H1 (cell line): Measurements from ENCODE around the gene GSDME. TPM values are rescaled to one million over a fixed set of nuclear protein-coding genes. Genes with fewer than 3 reads are reported as not detected.

Experiments
- CTCF ChIA-PET: fragments of 300-600 bp; sonication (Branson Sonifier 250); formaldehyde crosslinking; loops from one replicate; lab custom pipeline; 2021; ENCODE audit not compliant: partially characterized antibody; lab: Charles Lee
- POLR2A ChIA-PET: fragments of 300-600 bp; sonication (Branson Sonifier 250); formaldehyde crosslinking; loops from one replicate; lab custom pipeline; 2021; ENCODE audit warnings: inconsistent platforms; ENCODE audit not compliant: partially characterized antibody; lab: Charles Lee
- DNase-seq, 2 experiments: peaks; one replicate each; pipeline versions ENCODE4 v3.0.0 to v3.0.0-alpha.2; 2010 to 2022; ENCODE audit warnings: low spot score in 2 of 2, low read depth in 1 of 2, mixed read lengths in 1 of 2
- FAIRE-seq: peaks from 2 replicates; lab custom pipeline; 2011; peaks lifted over from hg19 to GRCh38; lab: Jason Lieb, UNC
- H2AFZ ChIP-seq: 2 replicates; pipeline ENCODE4 v1.8.1; 2012; ENCODE audit warnings: low read length, inconsistent platforms
- H2AK5ac ChIP-seq: 2 replicates; pipeline ENCODE4 v1.6.1; 2013; ENCODE audit warnings: low read depth, low read length
- H2BK120ac ChIP-seq: replicated peaks from 2 replicates; pipeline ENCODE3; 2013; ENCODE audit warnings: low read depth, low read length, inconsistent platforms
- H2BK12ac ChIP-seq: 2 replicates; pipeline ENCODE4 v1.6.1; 2013; ENCODE audit warnings: low read depth, low read length
- H2BK15ac ChIP-seq: 2 replicates; pipeline ENCODE4 v1.6.1; 2013; ENCODE audit warnings: low read length
- H2BK20ac ChIP-seq: 2 replicates; pipeline ENCODE4 v1.6.1; 2013; ENCODE audit warnings: low read length
- H2BK5ac ChIP-seq: 2 replicates; pipeline ENCODE4 v1.6.1; 2013; ENCODE audit warnings: low read depth, low read length
- H3K14ac ChIP-seq: 2 replicates; pipeline ENCODE4 v1.6.1; 2013; ENCODE audit warnings: inconsistent platforms; ENCODE audit not compliant: insufficient read length
- H3K18ac ChIP-seq: 2 replicates; pipeline ENCODE4 v1.6.1; 2013; ENCODE audit warnings: low read length; ENCODE audit errors: extremely low read depth
- H3K23ac ChIP-seq: 2 replicates; pipeline ENCODE4 v1.6.1; 2013; ENCODE audit warnings: inconsistent platforms; ENCODE audit not compliant: insufficient read length
- H3K23me2 ChIP-seq: 2 replicates; pipeline ENCODE4 v1.6.1; 2013; ENCODE audit warnings: low read depth, low read length
- H3K27ac ChIP-seq: 2 replicates; pipeline ENCODE4 v1.6.1; 2011; ENCODE audit warnings: low read depth, low read length, inconsistent platforms
- H3K27me3 ChIP-seq, 4 experiments: replicated peaks in 1 of 4; 1 replicate in 1 of 4; 2 replicates in 3 of 4; pipeline versions ENCODE4 v1.6.1 to v1.8.1; 2011 to 2013; ENCODE audit warnings: low read length in 3 of 4, mild to moderate bottlenecking in 3 of 4, inconsistent platforms in 2 of 4, mixed read lengths in 2 of 4, moderate library complexity in 1 of 4; ENCODE audit not compliant: control insufficient read depth in 3 of 4, insufficient read depth in 3 of 4; ENCODE audit errors: extremely low read depth in 1 of 4
- H3K36me3 ChIP-seq, 4 experiments: 2 replicates each; pipeline versions ENCODE4 v1.6.1 to v1.8.1; 2011 to 2013; ENCODE audit warnings: mild to moderate bottlenecking in 4 of 4, low read length in 3 of 4, moderate library complexity in 2 of 4, control low read depth in 1 of 4, inconsistent platforms in 1 of 4; ENCODE audit not compliant: insufficient read depth in 4 of 4, control insufficient read depth in 2 of 4
- H3K4ac ChIP-seq: replicated peaks from 2 replicates; pipeline ENCODE3; 2013; ENCODE audit warnings: low read length, low read depth, mixed read lengths, inconsistent platforms; ENCODE audit not compliant: insufficient read length
- H3K4me1 ChIP-seq, 4 experiments: replicated peaks in 1 of 4; 1 replicate in 1 of 4; 2 replicates in 3 of 4; pipeline versions ENCODE4 v1.6.1 to v1.8.1; 2011 to 2013; ENCODE audit warnings: low read length in 3 of 4, inconsistent platforms in 2 of 4, mixed read lengths in 1 of 4; ENCODE audit not compliant: insufficient read depth in 4 of 4, control insufficient read depth in 3 of 4
- H3K4me2 ChIP-seq, 2 experiments: 2 replicates each; pipeline versions ENCODE4 v1.6.1 to v1.8.1; 2011 to 2013; ENCODE audit warnings: low read depth in 2 of 2, low read length in 2 of 2, control low read depth in 1 of 2, inconsistent platforms in 1 of 2, mild to moderate bottlenecking in 1 of 2; ENCODE audit not compliant: insufficient read depth in 1 of 2
- H3K4me3 ChIP-seq, 4 experiments: fragments of 200-600, 300-600 bp in 1 of 4; sonication (generic), shearing (Covaris generic), sonication (Bioruptor Twin) in 1 of 4; 2 replicates each; pipeline versions ENCODE4 v1.5.1 to v1.8.1; 2011 to 2016; ENCODE audit warnings: low read length in 4 of 4, low read depth in 3 of 4, control low read depth in 2 of 4, inconsistent platforms in 2 of 4, mild to moderate bottlenecking in 2 of 4, mixed read lengths in 1 of 4, moderate library complexity in 1 of 4; ENCODE audit not compliant: insufficient read depth in 2 of 4; ENCODE audit errors: extremely low read depth in 1 of 4
- H3K56ac ChIP-seq: replicated peaks from 2 replicates; pipeline ENCODE3; 2013; ENCODE audit warnings: low read depth, mild to moderate bottlenecking, mixed read lengths, low read length, inconsistent platforms; ENCODE audit not compliant: insufficient read length
- H3K79me1 ChIP-seq: 2 replicates; pipeline ENCODE4 v1.6.1; 2013; ENCODE audit warnings: low read depth, low read length, control low read depth
- H3K79me2 ChIP-seq, 2 experiments: 2 replicates each; pipeline versions ENCODE4 v1.6.1 to v1.8.1; 2012 to 2013; ENCODE audit warnings: low read length in 2 of 2, mild to moderate bottlenecking in 2 of 2, inconsistent platforms in 1 of 2; ENCODE audit not compliant: insufficient read depth in 2 of 2, control insufficient read depth in 1 of 2
- H3K9ac ChIP-seq, 4 experiments: replicated peaks in 1 of 4; 1 replicate in 1 of 4; 2 replicates in 3 of 4; pipeline versions ENCODE4 v1.6.1 to v1.8.1; 2011 to 2013; ENCODE audit warnings: low read depth in 3 of 4, low read length in 3 of 4, control low read depth in 2 of 4, mild to moderate bottlenecking in 2 of 4, moderate library complexity in 2 of 4, inconsistent platforms in 1 of 4; ENCODE audit errors: extremely low read depth in 1 of 4
- H3K9me3 ChIP-seq, 2 experiments: 2 replicates each; pipeline versions ENCODE4 v1.6.1 to v1.8.1; 2012 to 2013; ENCODE audit warnings: mild to moderate bottlenecking in 2 of 2, moderate library complexity in 2 of 2, control low read depth in 1 of 2, inconsistent platforms in 1 of 2, low read depth in 1 of 2, low read length in 1 of 2, mixed read lengths in 1 of 2; ENCODE audit not compliant: insufficient read depth in 2 of 2
- H4K20me1 ChIP-seq, 2 experiments: replicated peaks in 1 of 2; 2 replicates each; pipeline versions ENCODE3 to v1.8.1; 2011 to 2013; ENCODE audit warnings: inconsistent platforms in 2 of 2, low read length in 2 of 2, mild to moderate bottlenecking in 1 of 2; ENCODE audit not compliant: insufficient read depth in 2 of 2, control insufficient read depth in 1 of 2
- H4K5ac ChIP-seq: 2 replicates; pipeline ENCODE4 v1.6.1; 2013; ENCODE audit warnings: low read length, low read depth, mixed read lengths, inconsistent platforms; ENCODE audit not compliant: insufficient read length
- H4K8ac ChIP-seq: 2 replicates; pipeline ENCODE4 v1.8.0; 2013; ENCODE audit warnings: mild to moderate bottlenecking, moderate library complexity, low read length, inconsistent platforms; ENCODE audit not compliant: insufficient read depth; ENCODE audit errors: extremely low read depth
- H4K91ac ChIP-seq: replicated peaks from 2 replicates; pipeline ENCODE3; 2013; ENCODE audit warnings: low read length, mixed read lengths, inconsistent platforms; ENCODE audit not compliant: insufficient read length
- CHD1 ChIP-seq: IDR thresholded peaks from 2 replicates; pipeline ENCODE4 v1.6.1; 2012; ENCODE audit warnings: low read depth, low read length, improper control_type of control experiment
- FOSL1 ChIP-seq: IDR thresholded peaks from 2 replicates; pipeline ENCODE4 v1.6.1; 2011; ENCODE audit warnings: mild to moderate bottlenecking, low read depth, low read length, moderate library complexity; ENCODE audit not compliant: insufficient read depth
- HDAC2 ChIP-seq, 2 experiments: fragments of 300-600 bp in 1 of 2; sonication (generic) in 1 of 2; IDR thresholded peaks; 2 replicates each; pipeline ENCODE4 v1.6.1; 2011 to 2012; ENCODE audit warnings: low read depth in 2 of 2, low read length in 2 of 2, mild to moderate bottlenecking in 2 of 2, moderate library complexity in 2 of 2, borderline replicate concordance in 1 of 2, inconsistent platforms in 1 of 2
- KDM1A ChIP-seq: fragments of 200-600, 300-600 bp; sonication (generic); IDR thresholded peaks from 2 replicates; pipeline ENCODE4 v1.7.1; 2016; ENCODE audit warnings: mild to moderate bottlenecking, low read length, borderline replicate concordance
- KDM5A ChIP-seq: fragments of 200-600 bp; IDR thresholded peaks from 2 replicates; pipeline ENCODE4 v1.7.1; 2012; ENCODE audit warnings: mild to moderate bottlenecking, low read length, inconsistent platforms, mixed read lengths
- NANOG ChIP-seq: IDR thresholded peaks from 2 replicates; pipeline ENCODE4 v1.6.1; 2011; ENCODE audit warnings: low read length, low read depth, mild to moderate bottlenecking, inconsistent platforms; ENCODE audit not compliant: insufficient read depth, poor library complexity, severe bottlenecking
- PHF8 ChIP-seq: fragments of 200-600 bp; sonication (generic); conservative IDR thresholded peaks from 2 replicates; pipeline ENCODE4 v1.7.1; 2012; ENCODE audit warnings: low read depth, mild to moderate bottlenecking, inconsistent platforms, low read length, moderate library complexity
- POLR2AphosphoS5 ChIP-seq: IDR thresholded peaks from 2 replicates; pipeline ENCODE4 v1.6.1; 2011; ENCODE audit warnings: low read depth, low read length
- RBBP5 ChIP-seq: IDR thresholded peaks from 2 replicates; pipeline ENCODE4 v1.7.1; 2012; ENCODE audit warnings: low read depth, mild to moderate bottlenecking, inconsistent platforms, low read length, moderate library complexity, borderline replicate concordance
- RXRA ChIP-seq: IDR thresholded peaks from 2 replicates; pipeline ENCODE4 v1.6.1; 2011; ENCODE audit warnings: low read depth, mild to moderate bottlenecking, low read length, moderate library complexity; ENCODE audit not compliant: insufficient read depth
- SIRT6 ChIP-seq: IDR thresholded peaks from one replicate; pipeline ENCODE4 v1.7.1; 2012; ENCODE audit warnings: low read length, inconsistent platforms
- TAF1 ChIP-seq: IDR thresholded peaks from 2 replicates; pipeline ENCODE4 v1.6.1; 2011; ENCODE audit warnings: mild to moderate bottlenecking, low read depth, low read length
- TEAD4 ChIP-seq: IDR thresholded peaks from 2 replicates; pipeline ENCODE4 v1.6.1; 2012; ENCODE audit warnings: low read depth, low read length, inconsistent platforms, mixed read lengths
- WGBS, 2 experiments: shearing (Covaris generic) in 1 of 2; methylation state at CpG; one replicate each; pipeline versions ENCODE4 v1.1.6 to v1.1.7; 2013 to 2015; ENCODE audit warnings: low lambda C conversion rate in 2 of 2, mixed read lengths in 2 of 2, inconsistent platforms in 1 of 2, low coverage in 1 of 2, missing lambda C conversion rate in 1 of 2; ENCODE audit not compliant: insufficient replicate concordance in 2 of 2, insufficient coverage in 1 of 2, insufficient read length in 1 of 2; ENCODE audit errors: extremely low coverage in 1 of 2, missing lambda C conversion rate in 1 of 2; 5-methylcytosine and 5-hydroxymethylcytosine counted together
- polyA plus RNA-seq, 7 experiments: library from polyadenylated mRNA; depleted of rRNA in 3 of 7; stranded (reverse) in 5 of 7; unstranded in 2 of 7; fragments of >200 nt in 5 of 7; fragments of 200-250 nt in 2 of 7; gene quantifications; 1 replicate in 5 of 7; 2 replicates in 1 of 7; 4 replicates in 1 of 7; pipeline versions ENCODE4 v1.2.1 to v1.2.3, GENCODE V29; 2011 to 2013; ENCODE audit warnings: missing spikeins in 2 of 7, mixed read lengths in 2 of 7
- total RNA-seq: library from RNA; stranded (reverse); fragmentation: NEBNext Ultra II Directional; extraction: Animal tissue kit (Norgen Biotek cat#: 25700); gene quantifications from 2 replicates; pipeline ENCODE4 v1.2.1, GENCODE V29; 2021

The GSDME gene
- total and polyA plus RNA-seq, 2 of the 8 experiments (the other 6 are each of a cell fraction or from before 2014, with no cell fraction given) = 5.4 to 7.6 TPM

- no peak overlapping the region for H3K4me2 ChIP-seq
- H3K4me1 ChIP-seq = peaks cover 0 to 8% (median 3%) of the 10 kb centered on the region in 4 experiments; a peak in 3 of 7 replicates
- H2AK5ac ChIP-seq = no peak overlapping the region
- H4K5ac ChIP-seq = no peak overlapping the region
- 83% methylated on average over 9 of the region's 9 CpGs; no CpG with 5 or more reads in 1 of the 2 experiments for WGBS, 2 experiments
- H4K8ac ChIP-seq = no peak overlapping the region
- H2BK12ac ChIP-seq = no peak overlapping the region
- FAIRE-seq (no peak), DNase-seq (peak in 1 of 2 experiments; percentile 46)
- H2BK15ac ChIP-seq = no peak overlapping the region
- no peak overlapping the region for H3K27ac ChIP-seq
- no peak overlapping the region for H2AFZ ChIP-seq
- no peaks in the 10 kb centered on the region for H3K79me1 ChIP-seq
- no peaks in the 10 kb centered on the region for H3K79me2 ChIP-seq
- ChIA-PET POLR2A (interaction anchor here (1.0 kb wide), 2 partner anchors 7 to 15 kb away, joined by 3 read pairs; no protein-coding TSS in a partner anchor), CTCF (interaction anchor here (1.0 to 9.2 kb wide), 7 partner anchors 8 to 837 kb away, joined by 3 to 69 read pairs (median 4); no protein-coding TSS in a partner anchor)
- H3K23me2 ChIP-seq = no peaks in the 10 kb centered on the region
- no peak overlapping the region for H3K9ac ChIP-seq
- H4K20me1 ChIP-seq = peaks cover 0 to 6% of the 10 kb centered on the region in 2 experiments
- no peak overlapping the region for H3K4me3 ChIP-seq
- no peak overlapping the region for H2BK5ac ChIP-seq
- H3K27me3 ChIP-seq = no peaks in the 10 kb centered on the region
- no peak overlapping the region for H2BK120ac ChIP-seq
- H3K18ac ChIP-seq = no peak overlapping the region
- H3K14ac ChIP-seq = no peak overlapping the region
- H3K9me3 ChIP-seq = no peaks in the 10 kb centered on the region
- no peak overlapping the region for H2BK20ac ChIP-seq
- H3K23ac ChIP-seq = no peak overlapping the region
- no peak overlapping the region for H4K91ac ChIP-seq
- no peak overlapping the region for H3K56ac ChIP-seq
- H3K4ac ChIP-seq = no peak overlapping the region
- peaks cover 0 to 3% (median 0%) of the 10 kb centered on the region in 4 experiments; a peak in 2 of 8 replicates for H3K36me3 ChIP-seq
- TF ChIP-seq NANOG = no peak
- TF ChIP-seq RBBP5 = no peak
- TF ChIP-seq TEAD4 = no peak
- TF ChIP-seq RXRA = no peak
- no peak for TF ChIP-seq HDAC2 (IDR thresholded peaks at IDR 0.05; ENCODE audit: borderline replicate concordance in 1 of 2, low read depth in 2 of 2, low read length in 2 of 2)
- TF ChIP-seq KDM5A = no peak
- TF ChIP-seq TAF1 = no peak
- TF ChIP-seq POLR2AphosphoS5 = no peak
- no peak for TF ChIP-seq SIRT6
- TF ChIP-seq KDM1A = no peak
- TF ChIP-seq PHF8 = no peak
- TF ChIP-seq FOSL1 = no peak
- TF ChIP-seq CHD1 = no peak
Measured at GRCh38 chr7:24700521-24701260, 56.6 kb downstream of the GSDME start.
